Central memory CD4-positive, alpha-beta T cell (primary cell): ENCODE data around the gene ZFP64.
A peak's percentile ranks its signal among the peaks of the same experiment; 100 is the strongest.
"Not testable (repeated sequence)": the region's sequence is repeated elsewhere in the genome, so short reads cannot be mapped to it uniquely, and the experiment has no call there.

Experiments
- DNase-seq: peaks from one replicate; pipeline ENCODE4 v3.0.0; 2022
- total RNA-seq, 3 experiments: gene quantifications; one replicate each; lab custom pipeline; 2026; lab: John Stamatoyannopoulos, UW

The ZFP64 gene
- total RNA-seq: 9.9 to 14.9 (median 12.3) reads per million in 3 experiments

- peak; percentile 75 for DNase-seq
Observed at GRCh38 chr20:52191132-52191915, at the start of gene ZFP64. ZFP64 (minus strand) TSS chr20:52191779; CDS start chr20:52191636, 143 bp downstream.

GRCh38 chr20:52240802-52241201, 49.2 kb upstream of the ZFP64 start:
- DNase-seq: no peak

DNA sequence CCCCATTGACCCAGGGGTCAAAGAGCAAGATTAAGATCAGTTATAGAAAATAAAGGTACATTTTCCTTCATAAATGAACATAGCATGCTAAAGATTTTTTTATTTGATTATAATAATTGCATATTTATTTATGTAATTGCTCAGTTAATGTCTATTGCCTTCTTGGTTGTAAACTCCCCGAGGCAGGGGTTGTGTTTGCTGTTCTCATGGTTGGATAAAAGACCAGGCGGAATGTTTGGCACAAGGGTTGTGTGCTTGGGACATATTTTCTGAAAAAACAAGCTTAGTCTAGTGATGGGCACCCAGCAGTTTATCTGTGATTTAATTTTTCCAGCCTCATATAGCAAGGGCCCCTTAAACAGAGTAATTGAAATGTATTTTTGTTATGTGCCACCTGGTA, 47.5 kb upstream of the ZFP64 start:
- DNase-seq: no peak

- DNase-seq: no peak
Observed at GRCh38 chr20:52236292-52236691, 44.7 kb upstream of the ZFP64 start.

GRCh38 chr20:52235129-52235528, 43.5 kb upstream of the ZFP64 start:
- no peak for DNase-seq

DNA sequence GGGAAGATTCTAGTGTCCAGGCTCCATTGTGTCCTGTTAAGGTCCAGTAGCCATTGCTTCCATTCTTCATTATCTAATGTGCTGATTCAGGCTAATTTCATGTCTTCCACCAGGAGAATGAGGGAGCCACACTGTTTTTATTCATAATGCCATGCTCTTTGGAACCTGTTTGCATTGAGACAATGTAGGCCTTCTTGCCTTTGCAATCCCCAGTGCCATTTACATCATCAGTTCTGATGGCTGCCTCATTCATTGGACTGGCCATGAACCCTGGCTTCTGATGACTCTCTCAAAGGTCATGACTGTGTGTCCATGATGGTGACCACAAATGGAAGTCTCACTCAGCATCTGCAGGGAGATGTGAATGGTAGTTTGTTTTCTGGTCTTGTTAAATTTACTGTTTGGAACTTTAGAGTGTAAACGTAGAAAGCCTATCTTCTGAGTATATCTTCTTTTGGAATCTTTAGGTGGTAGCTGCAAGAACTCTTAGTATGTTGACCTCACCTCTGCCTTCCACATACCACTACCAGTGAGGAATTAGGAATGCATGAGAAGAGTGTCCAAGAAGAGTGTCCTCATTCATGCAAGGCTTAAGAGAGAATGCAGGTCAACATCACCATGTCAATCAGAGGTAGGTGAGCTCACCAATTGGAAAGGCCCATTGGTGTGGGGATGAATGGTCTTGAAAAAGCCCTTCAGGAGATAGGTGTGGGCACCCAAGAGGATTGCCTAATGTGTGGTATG, 42.9 kb upstream of the ZFP64 start:
- DNase-seq: no peak

DNA sequence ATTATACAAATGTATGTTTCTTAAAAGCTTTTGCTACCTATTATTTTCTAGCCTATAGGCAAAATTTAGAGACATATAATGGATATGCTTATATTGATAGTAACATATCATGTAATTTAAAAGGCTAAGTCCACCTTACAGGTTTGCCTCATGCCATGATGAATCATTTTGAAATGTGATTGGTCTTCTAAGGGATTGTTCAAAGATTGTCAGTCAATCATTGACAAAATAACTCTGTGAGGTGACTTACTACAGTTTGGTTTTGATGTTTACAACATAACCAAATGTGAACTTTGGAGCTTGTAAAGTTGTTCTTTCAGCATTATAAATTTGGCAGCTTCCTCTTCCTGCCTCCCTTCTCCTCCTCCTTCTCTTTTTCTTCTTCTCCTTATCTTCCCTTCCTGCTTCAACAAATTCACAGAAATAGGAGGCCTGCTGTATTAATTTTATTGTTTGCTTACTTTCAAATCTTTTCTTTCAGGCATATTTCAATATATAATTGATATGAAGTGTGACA, 39.7 kb upstream of the ZFP64 start:
- DNase-seq: no peak

- DNase-seq: no peak
Observed at GRCh38 chr20:52230409-52230808, 38.8 kb upstream of the ZFP64 start.

- not testable (repeated sequence) for DNase-seq
Observed at GRCh38 chr20:52229346-52229745, 37.8 kb upstream of the ZFP64 start.

- DNase-seq: no peak
Observed at GRCh38 chr20:52226370-52226769, 34.8 kb upstream of the ZFP64 start.

GRCh38 chr20:52224920-52225319, 33.3 kb upstream of the ZFP64 start:
- DNase-seq: no peak

DNA sequence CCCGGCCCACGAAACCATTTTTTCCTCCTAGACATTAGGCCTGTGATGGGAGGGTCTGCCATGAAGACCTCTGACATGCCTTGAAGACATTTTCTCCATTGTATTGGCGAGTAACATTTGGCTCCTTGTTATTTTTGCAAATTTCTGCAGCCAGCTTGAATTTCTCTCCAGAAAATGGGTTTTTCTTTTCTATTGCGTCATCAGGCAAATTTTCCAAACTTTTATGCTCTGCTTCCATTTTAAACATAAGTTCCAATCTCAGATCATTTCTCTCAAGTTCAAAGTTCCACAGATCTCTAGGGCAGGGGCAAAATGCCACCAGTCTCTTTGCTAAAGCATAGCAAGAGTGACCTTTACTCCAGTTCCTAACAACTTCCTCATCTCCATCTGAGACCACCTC, 29.8 kb upstream of the ZFP64 start:
- not testable (repeated sequence) for DNase-seq

GRCh38 chr20:52220891-52221290, 29.3 kb upstream of the ZFP64 start:
- not testable (repeated sequence) for DNase-seq

DNA sequence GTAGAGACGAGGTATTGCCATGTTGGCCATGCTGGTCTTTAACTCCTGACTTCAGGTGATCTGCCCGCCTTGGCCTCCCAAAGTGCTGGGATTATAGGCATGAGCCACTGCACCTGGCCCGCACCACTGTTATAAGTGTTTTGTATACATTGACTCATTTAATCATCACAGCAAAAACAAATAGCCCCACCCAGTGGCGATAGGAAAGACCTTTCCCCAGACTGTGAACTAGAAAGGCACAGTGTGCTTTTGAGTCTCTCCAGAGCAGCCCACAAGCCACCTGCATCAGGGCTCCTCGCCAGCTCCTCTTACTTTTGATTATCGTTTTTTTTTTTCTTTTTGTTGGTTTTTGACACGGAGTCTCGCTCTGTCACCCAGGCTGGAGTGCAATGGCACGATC, 27.9 kb upstream of the ZFP64 start:
- DNase-seq: no peak

GRCh38 chr20:52217689-52218395, 26.3 kb upstream of the ZFP64 start:
- DNase-seq: no peak

- DNase-seq: no peak
Observed at GRCh38 chr20:52213995-52214394, 22.4 kb upstream of the ZFP64 start.

DNA sequence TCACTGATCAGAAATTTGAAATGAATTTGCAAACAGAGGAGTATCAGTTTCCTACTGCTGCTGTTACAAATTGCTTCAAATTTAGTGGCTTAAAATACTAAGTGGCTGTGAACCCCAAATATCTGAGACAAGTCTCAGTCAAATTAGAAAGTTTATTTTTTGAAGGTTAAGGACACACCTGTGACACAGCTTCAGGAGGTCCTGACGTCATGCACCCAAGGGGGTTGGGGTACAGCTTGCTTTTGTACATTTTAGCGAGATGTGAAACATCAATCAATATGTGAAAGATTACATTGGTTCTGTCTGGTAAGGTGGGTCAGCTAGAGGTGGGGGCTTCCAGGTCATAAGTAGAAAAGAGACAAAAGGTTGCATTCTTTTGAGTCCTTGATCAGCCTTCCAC, 21.4 kb upstream of the ZFP64 start:
- DNase-seq: no peak

DNA sequence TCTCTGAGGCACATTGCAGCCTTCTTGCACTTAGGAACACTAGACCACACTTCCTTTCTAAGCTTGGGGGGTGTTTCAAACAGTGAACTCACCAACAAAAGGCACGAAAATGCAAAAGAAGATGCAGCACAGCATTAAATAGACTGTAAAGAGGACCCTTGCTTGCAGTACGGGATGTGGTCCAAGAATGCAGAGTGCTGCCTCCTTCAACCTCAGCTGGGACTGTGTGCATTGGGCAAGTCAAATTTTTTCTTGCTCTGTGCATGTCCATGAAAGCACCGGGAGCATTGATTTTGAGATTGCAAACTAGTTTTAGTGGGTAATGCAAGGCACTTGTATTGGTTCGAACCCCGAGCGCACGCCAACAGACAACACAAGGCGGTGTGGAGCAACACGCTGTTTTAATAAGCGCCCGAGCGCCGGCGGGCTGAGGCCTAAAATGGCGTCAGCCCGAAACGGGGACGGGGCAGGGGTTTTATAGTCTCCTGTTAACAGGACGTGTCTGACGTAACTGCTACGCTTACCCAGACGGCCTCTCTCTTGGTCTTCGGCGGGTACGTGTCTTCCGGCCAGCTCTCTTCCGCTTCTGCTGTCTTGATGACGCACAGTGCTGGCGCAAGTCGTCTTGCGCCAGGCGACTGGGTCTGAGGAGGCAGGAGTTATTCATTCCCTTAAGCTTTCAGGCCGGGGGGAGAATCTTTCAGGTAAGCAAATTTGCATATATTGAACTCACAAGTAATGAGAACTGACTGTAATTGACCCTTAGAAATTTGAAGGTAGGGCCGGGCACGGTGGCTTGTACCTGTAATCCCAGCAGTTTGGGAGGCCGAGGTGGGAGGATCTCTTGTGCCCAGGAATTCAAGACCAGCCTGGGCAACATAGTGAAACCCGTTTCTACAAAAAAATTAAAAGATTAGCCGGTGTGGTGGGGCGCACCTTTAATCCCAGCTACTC, 18.7 kb upstream of the ZFP64 start:
- DNase-seq: no peak

GRCh38 chr20:52209154-52209571, 17.6 kb upstream of the ZFP64 start:
- no peak for DNase-seq

DNA sequence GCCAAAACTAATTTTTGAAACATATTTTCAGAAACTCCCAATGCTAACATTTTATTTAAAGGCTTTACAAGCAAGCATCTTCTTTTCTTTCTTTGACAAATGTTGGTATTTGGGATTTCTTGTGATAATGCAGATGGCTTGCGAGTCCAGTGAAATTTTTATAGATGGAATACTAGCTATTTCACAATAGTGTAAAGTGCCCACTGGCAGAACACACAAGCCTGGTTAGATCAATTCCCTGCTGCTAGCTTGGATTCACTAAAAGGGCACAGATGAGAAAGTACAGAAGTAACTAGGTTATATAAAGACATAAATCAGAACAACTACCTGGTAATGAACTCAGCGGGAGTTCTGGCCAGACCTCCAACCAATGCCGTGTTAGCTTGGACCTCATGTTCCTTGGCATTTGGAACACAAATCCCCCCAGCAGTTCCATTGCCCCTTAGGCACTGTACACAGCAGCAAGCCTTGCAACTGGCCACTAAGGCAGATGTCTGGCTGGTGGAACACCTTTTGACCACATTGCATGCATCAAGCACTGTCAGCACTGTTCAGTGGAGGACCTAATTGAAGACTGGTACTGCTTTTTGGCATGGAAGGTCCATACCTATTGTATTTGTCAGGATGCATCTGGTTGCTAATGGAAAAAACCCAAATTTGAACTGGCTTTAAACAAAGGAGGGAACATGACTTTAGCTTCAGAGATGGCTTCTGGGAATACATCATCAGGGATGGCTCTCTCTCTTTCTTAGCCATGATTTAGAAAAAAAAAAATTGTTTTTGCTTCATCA, 15.6 kb upstream of the ZFP64 start:
- DNase-seq: no peak

- DNase-seq: no peak
Observed at GRCh38 chr20:52204136-52204535, 12.6 kb upstream of the ZFP64 start.
